H1 (cell line): ENCODE data around the gene CPM.
"Not testable (repeated sequence)": the region's sequence is repeated elsewhere in the genome, so short reads cannot be mapped to it uniquely, and the experiment has no call there.

ENCODE experiments used
- ASH2L ChIP-seq: fragments of 200-600, 300-600 bp; sonication (generic); IDR thresholded peaks from one replicate; pipeline ENCODE4 v1.7.1; 2017; ENCODE audit warnings: low read length
- BRCA1 ChIP-seq: IDR thresholded peaks from 2 replicates; pipeline ENCODE4 v1.6.1; 2012; ENCODE audit warnings: low read depth, low read length, improper control_type of control experiment
- EGR1 ChIP-seq: IDR thresholded peaks from 2 replicates; pipeline ENCODE4 v1.6.1; 2011; ENCODE audit warnings: low read depth, low read length, borderline replicate concordance
- JUN ChIP-seq: IDR thresholded peaks from 2 replicates; pipeline ENCODE4 v1.6.1; 2011; ENCODE audit warnings: low read depth, mild to moderate bottlenecking, improper control_type of control experiment, low read length
- SIN3A ChIP-seq, 2 experiments: IDR thresholded peaks in 1 of 2; conservative IDR thresholded peaks in 1 of 2; 2 replicates each; pipeline ENCODE4 v1.6.1; 2011 to 2012; ENCODE audit warnings: low read length in 2 of 2, improper control_type of control experiment in 1 of 2, low read depth in 1 of 2, mild to moderate bottlenecking in 1 of 2
- TEAD4 ChIP-seq: IDR thresholded peaks from 2 replicates; pipeline ENCODE4 v1.6.1; 2012; ENCODE audit warnings: low read depth, low read length, inconsistent platforms, mixed read lengths
- TF ChIP-seq, protein P1 (sequence below): IDR thresholded peaks from 2 replicates; pipeline ENCODE4 v1.6.1; 2012; ENCODE audit warnings: inconsistent platforms
- TF ChIP-seq, protein P2 (sequence below), 3 experiments: IDR thresholded peaks; 1 replicate in 2 of 3; 2 replicates in 1 of 3; pipeline versions ENCODE4 v1.5.1 to v1.6.1; 2011; ENCODE audit warnings: low read length in 3 of 3, mild to moderate bottlenecking in 3 of 3, inconsistent platforms in 2 of 3, low read depth in 1 of 3, moderate library complexity in 1 of 3; ENCODE audit not compliant: insufficient read depth in 1 of 3; ENCODE audit errors: control extremely low read depth in 1 of 3

DNA sequence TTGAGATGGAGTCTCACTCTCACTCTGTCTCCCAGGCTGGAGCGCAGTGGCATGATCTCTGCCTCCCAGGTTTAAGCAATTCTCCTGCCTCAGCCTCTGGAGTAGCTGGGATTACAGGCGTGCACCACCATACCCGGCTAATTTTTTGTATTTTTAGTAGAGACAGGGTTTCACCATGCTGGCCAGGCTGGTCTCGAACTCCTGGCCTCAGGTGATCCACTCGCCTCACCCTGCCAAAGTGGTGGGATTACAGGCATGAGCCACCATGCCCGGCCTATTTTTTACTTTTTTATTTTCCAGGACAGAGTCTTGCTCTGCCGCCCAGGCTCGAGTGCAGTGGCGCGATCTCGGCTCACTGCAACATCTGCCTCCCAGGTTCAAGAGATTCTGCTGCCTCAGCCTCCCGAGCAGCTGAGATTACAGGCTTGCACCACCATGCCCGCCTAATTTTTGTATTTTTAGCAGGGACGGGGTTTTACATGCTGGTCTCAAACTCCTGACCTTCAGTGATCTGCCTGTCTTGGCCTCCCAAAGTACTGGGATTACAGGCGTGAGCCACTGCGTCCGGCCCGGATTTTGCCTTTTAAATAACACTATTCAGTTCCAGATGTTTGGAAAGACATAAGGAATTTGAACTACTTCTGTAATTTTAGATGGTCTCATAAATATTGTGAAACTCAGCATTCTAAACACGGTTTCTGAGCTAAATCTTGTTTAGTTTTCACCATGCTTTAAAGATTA, 129.9 kb downstream of the CPM start:
- TF ChIP-seq EGR1; SIN3A (conservative IDR thresholded peaks at IDR 0.05 in 1 of 2, IDR thresholded peaks at IDR 0.05 in 1 of 2; ENCODE audit: low read depth in 1 of 2, low read length in 2 of 2); TEAD4; ASH2L; BRCA1; JUN: not testable (repeated sequence)
- TF ChIP-seq, protein P1, sequence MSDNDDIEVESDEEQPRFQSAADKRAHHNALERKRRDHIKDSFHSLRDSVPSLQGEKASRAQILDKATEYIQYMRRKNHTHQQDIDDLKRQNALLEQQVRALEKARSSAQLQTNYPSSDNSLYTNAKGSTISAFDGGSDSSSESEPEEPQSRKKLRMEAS = not testable (repeated sequence)
- TF ChIP-seq, protein P2, sequence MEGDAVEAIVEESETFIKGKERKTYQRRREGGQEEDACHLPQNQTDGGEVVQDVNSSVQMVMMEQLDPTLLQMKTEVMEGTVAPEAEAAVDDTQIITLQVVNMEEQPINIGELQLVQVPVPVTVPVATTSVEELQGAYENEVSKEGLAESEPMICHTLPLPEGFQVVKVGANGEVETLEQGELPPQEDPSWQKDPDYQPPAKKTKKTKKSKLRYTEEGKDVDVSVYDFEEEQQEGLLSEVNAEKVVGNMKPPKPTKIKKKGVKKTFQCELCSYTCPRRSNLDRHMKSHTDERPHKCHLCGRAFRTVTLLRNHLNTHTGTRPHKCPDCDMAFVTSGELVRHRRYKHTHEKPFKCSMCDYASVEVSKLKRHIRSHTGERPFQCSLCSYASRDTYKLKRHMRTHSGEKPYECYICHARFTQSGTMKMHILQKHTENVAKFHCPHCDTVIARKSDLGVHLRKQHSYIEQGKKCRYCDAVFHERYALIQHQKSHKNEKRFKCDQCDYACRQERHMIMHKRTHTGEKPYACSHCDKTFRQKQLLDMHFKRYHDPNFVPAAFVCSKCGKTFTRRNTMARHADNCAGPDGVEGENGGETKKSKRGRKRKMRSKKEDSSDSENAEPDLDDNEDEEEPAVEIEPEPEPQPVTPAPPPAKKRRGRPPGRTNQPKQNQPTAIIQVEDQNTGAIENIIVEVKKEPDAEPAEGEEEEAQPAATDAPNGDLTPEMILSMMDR (IDR thresholded peaks at IDR 0.05; ENCODE audit: control extremely low read depth in 1 of 3, insufficient read depth in 1 of 3, low read depth in 1 of 3, low read length in 3 of 3) = not testable (repeated sequence)
